HEK293 (cell line): Measurements from ENCODE around the gene SH3RF3.

Source experiments
- CTCF ChIA-PET: fragments of 350-600 bp; formaldehyde crosslinking; extraction: SDS; loops from one replicate; lab custom pipeline; 2021; ENCODE audit warnings: antibody characterized with exemption; lab: Yijun Ruan, JAX
- POLR2A ChIA-PET: fragments of 300-600 bp; formaldehyde crosslinking; extraction: SDS; loops from one replicate; lab custom pipeline; 2020; ENCODE audit warnings: antibody characterized with exemption, inconsistent platforms; lab: Yijun Ruan, JAX
- H3K27ac ChIP-seq: fragments of 200-500 bp; sonication (Bioruptor generic); 2 replicates; pipeline ENCODE4 v1.5.1; 2014; ENCODE audit warnings: low read depth, low read length, control low read depth, inconsistent platforms; ENCODE audit errors: extremely low read depth
- H3K36me3 ChIP-seq, 2 experiments: fragments of 200-500 bp in 1 of 2; sonication (Bioruptor generic) in 1 of 2; 1 replicate in 1 of 2; 2 replicates in 1 of 2; pipeline ENCODE4 v1.5.1; 2014 to 2017; ENCODE audit warnings: inconsistent platforms in 2 of 2, low read length in 2 of 2; ENCODE audit not compliant: control insufficient read depth in 2 of 2, insufficient read depth in 1 of 2
- H3K4me1 ChIP-seq: fragments of 200-500 bp; sonication (Bioruptor generic); 2 replicates; pipeline ENCODE4 v1.5.1; 2014; ENCODE audit warnings: mild to moderate bottlenecking, low read length, inconsistent platforms; ENCODE audit not compliant: control insufficient read depth, insufficient read depth
- H3K4me3 ChIP-seq: 2 replicates; pipeline ENCODE4 v1.5.1; 2011; ENCODE audit warnings: low read depth, mild to moderate bottlenecking, control low read depth, low read length, moderate library complexity
- H3K9me3 ChIP-seq: fragments of 200-500 bp; sonication (Bioruptor generic); 2 replicates; pipeline ENCODE4 v1.5.1; 2014; ENCODE audit warnings: low read depth, low read length, inconsistent platforms; ENCODE audit not compliant: control insufficient read depth, insufficient read depth
- BCL11B ChIP-seq: fragments of 450-650 bp; formaldehyde crosslinking; IDR thresholded peaks from 2 replicates; pipeline ENCODE4 v1.5.1; 2016; ENCODE audit warnings: low read depth, missing biosample characterization, missing genetic modification characterization
- GLI2 ChIP-seq: fragments of 450-650 bp; formaldehyde crosslinking; IDR thresholded peaks from 2 replicates; pipeline ENCODE4; 2017; ENCODE audit warnings: missing biosample characterization, missing genetic modification characterization, low read depth, borderline replicate concordance
- HOXC10 ChIP-seq: sonication (generic); formaldehyde crosslinking; IDR thresholded peaks from 2 replicates; pipeline ENCODE4 v1.8.1; 2023; ENCODE audit warnings: mild to moderate bottlenecking, missing genetic modification reagents
- KLF1 ChIP-seq: fragments of 450-650 bp; formaldehyde crosslinking; IDR thresholded peaks from 2 replicates; pipeline ENCODE4 v1.5.1; 2016; ENCODE audit warnings: missing biosample characterization, missing genetic modification characterization
- OVOL3 ChIP-seq: fragments of 450-650 bp; formaldehyde crosslinking; IDR thresholded peaks from 2 replicates; pipeline ENCODE4 v1.5.1; 2016; ENCODE audit warnings: missing biosample characterization, missing genetic modification characterization
- RBAK ChIP-seq: fragments of 450-650 bp; formaldehyde crosslinking; IDR thresholded peaks from 2 replicates; pipeline ENCODE4 v1.5.1; 2016; ENCODE audit warnings: missing biosample characterization, missing genetic modification characterization
- ZIC2 ChIP-seq: fragments of 450-650 bp; formaldehyde crosslinking; IDR thresholded peaks from 2 replicates; pipeline ENCODE4 v1.5.1; 2016; ENCODE audit warnings: missing biosample characterization, missing genetic modification characterization
- ZNF138 ChIP-seq: fragments of 450-650 bp; formaldehyde crosslinking; IDR thresholded peaks from 2 replicates; pipeline ENCODE4 v1.5.1; 2016; ENCODE audit warnings: missing biosample characterization, missing genetic modification characterization, borderline replicate concordance
- ZNF155 ChIP-seq: fragments of 450-650 bp; formaldehyde crosslinking; IDR thresholded peaks from 2 replicates; pipeline ENCODE4 v1.5.1; 2016; ENCODE audit warnings: missing biosample characterization, missing genetic modification characterization
- ZNF174 ChIP-seq: fragments of 450-650 bp; formaldehyde crosslinking; IDR thresholded peaks from 2 replicates; pipeline ENCODE4 v1.5.0; 2017; ENCODE audit warnings: missing biosample characterization, mild to moderate bottlenecking, missing genetic modification characterization
- ZNF202 ChIP-seq: fragments of 450-650 bp; formaldehyde crosslinking; IDR thresholded peaks from 2 replicates; pipeline ENCODE4 v1.5.1; 2016; ENCODE audit warnings: missing biosample characterization, missing genetic modification characterization, borderline replicate concordance
- ZNF211 ChIP-seq: fragments of 450-650 bp; formaldehyde crosslinking; IDR thresholded peaks from 2 replicates; pipeline ENCODE4 v1.5.1; 2016; ENCODE audit warnings: low read depth, missing biosample characterization, missing genetic modification characterization
- ZNF391 ChIP-seq: fragments of 450-650 bp; formaldehyde crosslinking; IDR thresholded peaks from 2 replicates; pipeline ENCODE4 v1.5.1; 2016; ENCODE audit warnings: low read depth, missing biosample characterization, missing genetic modification characterization, borderline replicate concordance
- ZNF501 ChIP-seq: fragments of 450-650 bp; formaldehyde crosslinking; IDR thresholded peaks from 2 replicates; pipeline ENCODE4 v1.5.1; 2016; ENCODE audit warnings: missing biosample characterization, missing genetic modification characterization
- ZNF549 ChIP-seq: fragments of 450-650 bp; IDR thresholded peaks from 2 replicates; pipeline ENCODE4 v1.5.1; 2018; ENCODE audit warnings: missing biosample characterization, missing genetic modification characterization, mild to moderate bottlenecking, inconsistent platforms, moderate library complexity
- ZNF555 ChIP-seq: fragments of 450-650 bp; formaldehyde crosslinking; conservative IDR thresholded peaks from 2 replicates; pipeline ENCODE4 v1.5.1; 2017; ENCODE audit warnings: missing biosample characterization, mild to moderate bottlenecking, missing genetic modification characterization, inconsistent platforms
- ZNF677 ChIP-seq: fragments of 450-650 bp; IDR thresholded peaks from 2 replicates; pipeline ENCODE4 v1.5.0; 2018; ENCODE audit warnings: missing biosample characterization, mild to moderate bottlenecking, missing genetic modification characterization, moderate library complexity
- ZNF76 ChIP-seq: fragments of 450-650 bp; formaldehyde crosslinking; IDR thresholded peaks from 2 replicates; pipeline ENCODE4; 2016; ENCODE audit warnings: low read depth, missing biosample characterization, missing genetic modification characterization, borderline replicate concordance
- ZNF843 ChIP-seq: fragments of 450-650 bp; formaldehyde crosslinking; IDR thresholded peaks from 2 replicates; pipeline ENCODE4 v1.5.1; 2016; ENCODE audit warnings: missing biosample characterization, missing genetic modification characterization
- TF ChIP-seq, protein P1 (sequence below): fragments of 450-650 bp; formaldehyde crosslinking; IDR thresholded peaks from 2 replicates; pipeline ENCODE4; 2016; ENCODE audit warnings: missing biosample characterization, missing genetic modification characterization
- TF ChIP-seq, protein P2 (sequence below): fragments of 450-650 bp; formaldehyde crosslinking; IDR thresholded peaks from 2 replicates; pipeline ENCODE4 v1.5.1; 2016; ENCODE audit warnings: missing biosample characterization, missing genetic modification characterization
- TF ChIP-seq, protein P3 (sequence below): fragments of 450-650 bp; formaldehyde crosslinking; IDR thresholded peaks from 2 replicates; pipeline ENCODE4 v1.5.1; 2016; ENCODE audit warnings: missing biosample characterization, missing genetic modification characterization
- TF ChIP-seq, protein P4 (sequence below): fragments of 450-650 bp; formaldehyde crosslinking; IDR thresholded peaks from 2 replicates; pipeline ENCODE4 v1.5.1; 2016; ENCODE audit warnings: missing biosample characterization, missing genetic modification characterization
- TF ChIP-seq, protein P5 (sequence below): fragments of 450-650 bp; formaldehyde crosslinking; IDR thresholded peaks from 2 replicates; pipeline ENCODE4 v1.5.1; 2017; ENCODE audit warnings: missing biosample characterization, missing genetic modification characterization

The SH3RF3 gene

DNA sequence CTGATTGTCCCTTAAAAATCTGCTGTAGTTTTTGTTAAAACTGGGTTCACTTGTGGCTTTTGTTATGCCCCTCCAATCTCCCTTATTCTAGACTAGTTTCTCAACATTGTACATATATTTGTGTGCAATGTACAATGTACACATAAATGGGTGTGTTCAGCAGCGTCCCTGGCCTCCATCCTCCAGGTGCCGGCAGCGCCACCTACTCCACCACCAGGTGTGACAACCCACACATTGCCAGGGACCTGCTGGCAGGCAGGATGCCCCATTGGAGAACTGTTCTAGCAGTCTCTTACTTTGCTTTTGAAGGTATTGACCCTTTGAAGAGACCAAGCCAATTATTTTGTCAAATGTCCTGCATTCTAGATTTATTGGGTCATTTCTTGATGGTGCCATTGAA lies 75.4 kb downstream of the SH3RF3 start (continued):
- TF ChIP-seq HOXC10 (CRISPR knock-in tag) (no peak), ZNF843 (tag by site-specific recombination) (no peak), ZNF155 (tag by site-specific recombination) (no peak), ZNF501 (tag by site-specific recombination) (no peak), ZNF174 (tag by site-specific recombination) (no peak)
- TF ChIP-seq, protein P1, sequence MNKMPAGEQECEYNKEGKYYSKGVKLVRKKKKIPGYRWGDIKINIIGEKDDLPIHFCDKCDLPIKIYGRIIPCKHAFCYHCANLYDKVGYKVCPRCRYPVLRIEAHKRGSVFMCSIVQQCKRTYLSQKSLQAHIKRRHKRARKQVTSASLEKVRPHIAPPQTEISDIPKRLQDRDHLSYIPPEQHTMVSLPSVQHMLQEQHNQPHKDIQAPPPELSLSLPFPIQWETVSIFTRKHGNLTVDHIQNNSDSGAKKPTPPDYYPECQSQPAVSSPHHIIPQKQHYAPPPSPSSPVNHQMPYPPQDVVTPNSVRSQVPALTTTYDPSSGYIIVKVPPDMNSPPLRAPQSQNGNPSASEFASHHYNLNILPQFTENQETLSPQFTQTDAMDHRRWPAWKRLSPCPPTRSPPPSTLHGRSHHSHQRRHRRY (tag by site-specific recombination) = no peak

DNA sequence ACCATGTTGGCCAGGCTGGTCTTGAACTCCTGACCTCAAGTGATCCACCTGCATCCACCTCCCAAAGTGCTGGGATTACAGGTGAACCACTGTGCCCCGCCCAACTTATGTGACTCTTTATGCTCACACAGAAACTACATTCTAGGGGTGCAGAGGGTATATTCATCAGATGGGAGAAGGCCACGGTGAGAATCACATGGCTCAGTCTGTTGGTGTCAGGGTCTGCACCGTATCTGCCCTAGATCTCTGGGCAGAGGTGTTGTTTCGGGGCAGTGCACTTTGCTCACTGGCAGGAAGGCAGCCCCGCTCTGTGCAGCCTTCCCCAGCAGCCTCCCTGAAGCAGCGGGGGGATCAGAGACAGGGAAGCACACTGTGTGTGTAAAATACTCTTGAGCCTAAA lies 76.4 kb downstream of the SH3RF3 start:
- no peak for TF ChIP-seq BCL11B (tag by site-specific recombination)
- no peaks in the 10 kb centered on the region for H3K9me3 ChIP-seq
- H3K27ac ChIP-seq = no peak overlapping the region
- H3K4me3 ChIP-seq = no peak overlapping the region
- ChIA-PET CTCF (no interaction called here), POLR2A (no interaction called here)
- peaks cover 6% of the 10 kb centered on the region; the same call in 1 of the 2 replicates for H3K4me1 ChIP-seq
- no peaks in the 10 kb centered on the region for H3K36me3 ChIP-seq

DNA sequence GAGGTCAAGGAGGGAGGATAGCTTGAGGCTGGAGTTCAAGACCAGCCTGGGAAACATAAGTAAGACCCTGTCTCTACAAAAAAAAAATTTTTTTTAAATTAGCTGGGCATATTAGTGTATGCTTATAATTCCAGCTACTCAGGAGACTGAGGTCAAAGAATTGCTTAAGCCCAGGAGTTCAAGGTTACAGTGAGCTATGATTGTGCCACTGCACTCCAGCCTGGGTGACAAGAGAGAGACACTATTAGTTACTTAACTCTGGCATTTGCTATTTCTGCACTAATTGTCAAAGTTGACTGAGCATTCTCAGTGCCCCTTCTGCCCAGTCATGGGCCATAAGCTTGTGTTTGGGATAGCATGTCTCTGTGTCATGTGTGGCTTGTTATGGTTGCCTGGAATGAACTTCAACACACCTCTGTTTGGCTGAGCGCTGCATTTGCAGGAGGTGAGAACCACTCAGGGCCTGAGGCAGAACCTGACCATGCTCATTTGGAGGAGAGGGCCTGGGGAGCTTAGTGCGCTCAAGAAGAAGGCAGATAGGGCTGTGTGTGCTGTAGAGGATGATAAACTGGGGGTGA lies 77.7 kb downstream of the SH3RF3 start:
- H3K9me3 ChIP-seq = no peaks in the 10 kb centered on the region
- H3K4me1 ChIP-seq = peaks cover 7% of the 10 kb centered on the region; the same call in 1 of the 2 replicates
- H3K27ac ChIP-seq = no peak overlapping the region
- no peak overlapping the region for H3K4me3 ChIP-seq
- ChIA-PET CTCF (interaction anchor here (0.5 to 1.0 kb wide), 3 partner anchors 11 to 303 kb away, joined by 3 to 4 read pairs (median 3); no protein-coding TSS in a partner anchor), POLR2A (no interaction called here)
- H3K36me3 ChIP-seq = no peaks in the 10 kb centered on the region
- TF ChIP-seq OVOL3 (tag by site-specific recombination) (no peak), KLF1 (tag by site-specific recombination) (no peak), ZNF174 (tag by site-specific recombination) (no peak), ZNF391 (tag by site-specific recombination) (no peak), ZNF76 (tag by site-specific recombination) (no peak), RBAK (tag by site-specific recombination) (no peak), ZNF138 (no peak), ZIC2 (tag by site-specific recombination) (no peak), ZNF555 (no peak), GLI2 (tag by site-specific recombination) (no peak), ZNF677 (tag by site-specific recombination) (no peak), ZNF211 (tag by site-specific recombination) (no peak), ZNF202 (no peak), ZNF549 (tag by site-specific recombination) (no peak)
- TF ChIP-seq, protein P2, sequence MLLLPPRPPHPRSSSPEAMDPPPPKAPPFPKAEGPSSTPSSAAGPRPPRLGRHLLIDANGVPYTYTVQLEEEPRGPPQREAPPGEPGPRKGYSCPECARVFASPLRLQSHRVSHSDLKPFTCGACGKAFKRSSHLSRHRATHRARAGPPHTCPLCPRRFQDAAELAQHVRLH (tag by site-specific recombination) = no peak
- TF ChIP-seq, protein P3, sequence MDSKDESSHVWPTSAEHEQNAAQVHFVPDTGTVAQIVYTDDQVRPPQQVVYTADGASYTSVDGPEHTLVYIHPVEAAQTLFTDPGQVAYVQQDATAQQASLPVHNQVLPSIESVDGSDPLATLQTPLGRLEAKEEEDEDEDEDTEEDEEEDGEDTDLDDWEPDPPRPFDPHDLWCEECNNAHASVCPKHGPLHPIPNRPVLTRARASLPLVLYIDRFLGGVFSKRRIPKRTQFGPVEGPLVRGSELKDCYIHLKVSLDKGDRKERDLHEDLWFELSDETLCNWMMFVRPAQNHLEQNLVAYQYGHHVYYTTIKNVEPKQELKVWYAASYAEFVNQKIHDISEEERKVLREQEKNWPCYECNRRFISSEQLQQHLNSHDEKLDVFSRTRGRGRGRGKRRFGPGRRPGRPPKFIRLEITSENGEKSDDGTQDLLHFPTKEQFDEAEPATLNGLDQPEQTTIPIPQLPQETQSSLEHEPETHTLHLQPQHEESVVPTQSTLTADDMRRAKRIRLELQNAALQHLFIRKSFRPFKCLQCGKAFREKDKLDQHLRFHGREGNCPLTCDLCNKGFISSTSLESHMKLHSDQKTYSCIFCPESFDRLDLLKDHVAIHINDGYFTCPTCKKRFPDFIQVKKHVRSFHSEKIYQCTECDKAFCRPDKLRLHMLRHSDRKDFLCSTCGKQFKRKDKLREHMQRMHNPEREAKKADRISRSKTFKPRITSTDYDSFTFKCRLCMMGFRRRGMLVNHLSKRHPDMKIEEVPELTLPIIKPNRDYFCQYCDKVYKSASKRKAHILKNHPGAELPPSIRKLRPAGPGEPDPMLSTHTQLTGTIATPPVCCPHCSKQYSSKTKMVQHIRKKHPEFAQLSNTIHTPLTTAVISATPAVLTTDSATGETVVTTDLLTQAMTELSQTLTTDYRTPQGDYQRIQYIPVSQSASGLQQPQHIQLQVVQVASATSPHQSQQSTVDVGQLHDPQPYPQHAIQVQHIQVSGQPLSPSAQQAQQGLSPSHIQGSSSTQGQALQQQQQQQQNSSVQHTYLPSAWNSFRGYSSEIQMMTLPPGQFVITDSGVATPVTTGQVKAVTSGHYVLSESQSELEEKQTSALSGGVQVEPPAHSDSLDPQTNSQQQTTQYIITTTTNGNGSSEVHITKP (tag by site-specific recombination) = no peak
- TF ChIP-seq, protein P4, sequence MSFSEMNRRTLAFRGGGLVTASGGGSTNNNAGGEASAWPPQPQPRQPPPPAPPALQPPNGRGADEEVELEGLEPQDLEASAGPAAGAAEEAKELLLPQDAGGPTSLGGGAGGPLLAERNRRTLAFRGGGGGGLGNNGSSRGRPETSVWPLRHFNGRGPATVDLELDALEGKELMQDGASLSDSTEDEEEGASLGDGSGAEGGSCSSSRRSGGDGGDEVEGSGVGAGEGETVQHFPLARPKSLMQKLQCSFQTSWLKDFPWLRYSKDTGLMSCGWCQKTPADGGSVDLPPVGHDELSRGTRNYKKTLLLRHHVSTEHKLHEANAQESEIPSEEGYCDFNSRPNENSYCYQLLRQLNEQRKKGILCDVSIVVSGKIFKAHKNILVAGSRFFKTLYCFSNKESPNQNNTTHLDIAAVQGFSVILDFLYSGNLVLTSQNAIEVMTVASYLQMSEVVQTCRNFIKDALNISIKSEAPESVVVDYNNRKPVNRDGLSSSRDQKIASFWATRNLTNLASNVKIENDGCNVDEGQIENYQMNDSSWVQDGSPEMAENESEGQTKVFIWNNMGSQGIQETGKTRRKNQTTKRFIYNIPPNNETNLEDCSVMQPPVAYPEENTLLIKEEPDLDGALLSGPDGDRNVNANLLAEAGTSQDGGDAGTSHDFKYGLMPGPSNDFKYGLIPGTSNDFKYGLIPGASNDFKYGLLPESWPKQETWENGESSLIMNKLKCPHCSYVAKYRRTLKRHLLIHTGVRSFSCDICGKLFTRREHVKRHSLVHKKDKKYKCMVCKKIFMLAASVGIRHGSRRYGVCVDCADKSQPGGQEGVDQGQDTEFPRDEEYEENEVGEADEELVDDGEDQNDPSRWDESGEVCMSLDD (tag by site-specific recombination) = no peak
- TF ChIP-seq, protein P5, sequence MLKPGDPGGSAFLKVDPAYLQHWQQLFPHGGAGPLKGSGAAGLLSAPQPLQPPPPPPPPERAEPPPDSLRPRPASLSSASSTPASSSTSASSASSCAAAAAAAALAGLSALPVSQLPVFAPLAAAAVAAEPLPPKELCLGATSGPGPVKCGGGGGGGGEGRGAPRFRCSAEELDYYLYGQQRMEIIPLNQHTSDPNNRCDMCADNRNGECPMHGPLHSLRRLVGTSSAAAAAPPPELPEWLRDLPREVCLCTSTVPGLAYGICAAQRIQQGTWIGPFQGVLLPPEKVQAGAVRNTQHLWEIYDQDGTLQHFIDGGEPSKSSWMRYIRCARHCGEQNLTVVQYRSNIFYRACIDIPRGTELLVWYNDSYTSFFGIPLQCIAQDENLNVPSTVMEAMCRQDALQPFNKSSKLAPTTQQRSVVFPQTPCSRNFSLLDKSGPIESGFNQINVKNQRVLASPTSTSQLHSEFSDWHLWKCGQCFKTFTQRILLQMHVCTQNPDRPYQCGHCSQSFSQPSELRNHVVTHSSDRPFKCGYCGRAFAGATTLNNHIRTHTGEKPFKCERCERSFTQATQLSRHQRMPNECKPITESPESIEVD (tag by site-specific recombination) = no peak
